Karpas-422 (cell line): ENCODE results near the gene CDH2. TPM values are rescaled to one million over a fixed set of nuclear protein-coding genes. Genes with fewer than 3 reads are reported as not detected.

Source experiments
- DNase-seq: peaks from one replicate; pipeline ENCODE4 v3.0.0-alpha.2; 2015
- H2AFZ ChIP-seq: fragments of 200-600 bp; sonication (generic); 2 replicates; pipeline ENCODE4 v1.6.1; 2014; ENCODE audit warnings: antibody characterized with exemption, low read length, mixed read lengths
- H3K27ac ChIP-seq: fragments of 200-600 bp; sonication (generic); 2 replicates; pipeline ENCODE4 v1.5.1; 2014; ENCODE audit warnings: mild to moderate bottlenecking, low read length, moderate library complexity
- H3K27me3 ChIP-seq: fragments of 200-600 bp; sonication (generic); 2 replicates; pipeline ENCODE4 v1.6.1; 2014; ENCODE audit warnings: low read length, mixed read lengths
- H3K36me3 ChIP-seq: fragments of 200-600 bp; sonication (generic); 2 replicates; pipeline ENCODE4 v1.6.1; 2014; ENCODE audit warnings: low read length, mixed read lengths; ENCODE audit not compliant: insufficient read depth
- H3K4me1 ChIP-seq: fragments of 200-600 bp; sonication (generic); 2 replicates; pipeline ENCODE4 v1.6.1; 2014; ENCODE audit warnings: mild to moderate bottlenecking, low read length, mixed read lengths
- H3K4me2 ChIP-seq: fragments of 200-600 bp; sonication (generic); 2 replicates; pipeline ENCODE4 v1.6.1; 2014; ENCODE audit warnings: low read length, low read depth, mild to moderate bottlenecking; ENCODE audit not compliant: poor library complexity, severe bottlenecking
- H3K4me3 ChIP-seq: fragments of 200-600 bp; sonication (generic); 2 replicates; pipeline ENCODE4 v1.5.1; 2014; ENCODE audit warnings: mild to moderate bottlenecking, antibody characterized with exemption, low read length, mixed read lengths
- H3K79me2 ChIP-seq: fragments of 200-600 bp; sonication (generic); 2 replicates; pipeline ENCODE4 v1.6.1; 2014; ENCODE audit warnings: mild to moderate bottlenecking, low read length, mixed read lengths
- H3K9ac ChIP-seq: fragments of 200-600 bp; sonication (generic); 2 replicates; pipeline ENCODE4 v1.6.0; 2014; ENCODE audit warnings: low read length
- H3K9me2 ChIP-seq: fragments of 200-600 bp; sonication (generic), shearing (Covaris generic); replicated peaks from 2 replicates; pipeline ENCODE4 v1.6.0; 2014; ENCODE audit warnings: mild to moderate bottlenecking, low read length, moderate library complexity; ENCODE audit not compliant: insufficient read depth
- H3K9me3 ChIP-seq: fragments of 300-700, 200-600 bp; sonication (generic); 2 replicates; pipeline ENCODE4 v1.6.1; 2014; ENCODE audit warnings: low read length, mixed read lengths
- H4K20me1 ChIP-seq: fragments of 200-600 bp; sonication (generic); 2 replicates; pipeline ENCODE4 v1.6.1; 2014; ENCODE audit warnings: mild to moderate bottlenecking, antibody characterized with exemption, low read length, low read depth; ENCODE audit not compliant: insufficient read depth
- total RNA-seq: library from RNA; depleted of rRNA; stranded (reverse); fragments of >200 nt; shearing (Covaris generic); gene quantifications from 2 replicates; pipeline ENCODE4 v1.2.3, GENCODE V29; 2014; ENCODE audit warnings: low replicate concordance

Gene CDH2
- total RNA-seq, 1 experiment from 2014 or later: not detected

- no peak overlapping the region for H3K4me3 ChIP-seq
- no peaks in the 10 kb centered on the region for H3K4me1 ChIP-seq
- no peaks in the 10 kb centered on the region for H4K20me1 ChIP-seq
- H3K9ac ChIP-seq: no peak overlapping the region
- H3K9me3 ChIP-seq: peaks cover 14% of the 10 kb centered on the region
- DNase-seq: no peak
- no peak overlapping the region for H3K27ac ChIP-seq
- H3K9me2 ChIP-seq: no peaks in the 10 kb centered on the region
- H3K36me3 ChIP-seq: no peaks in the 10 kb centered on the region
- H3K4me2 ChIP-seq: no peak overlapping the region
- no peaks in the 10 kb centered on the region for H3K27me3 ChIP-seq
- no peaks in the 10 kb centered on the region for H3K79me2 ChIP-seq
- no peak overlapping the region for H2AFZ ChIP-seq
Observed at GRCh38 chr18:28163201-28163775, 13.6 kb downstream of the CDH2 start.

DNA sequence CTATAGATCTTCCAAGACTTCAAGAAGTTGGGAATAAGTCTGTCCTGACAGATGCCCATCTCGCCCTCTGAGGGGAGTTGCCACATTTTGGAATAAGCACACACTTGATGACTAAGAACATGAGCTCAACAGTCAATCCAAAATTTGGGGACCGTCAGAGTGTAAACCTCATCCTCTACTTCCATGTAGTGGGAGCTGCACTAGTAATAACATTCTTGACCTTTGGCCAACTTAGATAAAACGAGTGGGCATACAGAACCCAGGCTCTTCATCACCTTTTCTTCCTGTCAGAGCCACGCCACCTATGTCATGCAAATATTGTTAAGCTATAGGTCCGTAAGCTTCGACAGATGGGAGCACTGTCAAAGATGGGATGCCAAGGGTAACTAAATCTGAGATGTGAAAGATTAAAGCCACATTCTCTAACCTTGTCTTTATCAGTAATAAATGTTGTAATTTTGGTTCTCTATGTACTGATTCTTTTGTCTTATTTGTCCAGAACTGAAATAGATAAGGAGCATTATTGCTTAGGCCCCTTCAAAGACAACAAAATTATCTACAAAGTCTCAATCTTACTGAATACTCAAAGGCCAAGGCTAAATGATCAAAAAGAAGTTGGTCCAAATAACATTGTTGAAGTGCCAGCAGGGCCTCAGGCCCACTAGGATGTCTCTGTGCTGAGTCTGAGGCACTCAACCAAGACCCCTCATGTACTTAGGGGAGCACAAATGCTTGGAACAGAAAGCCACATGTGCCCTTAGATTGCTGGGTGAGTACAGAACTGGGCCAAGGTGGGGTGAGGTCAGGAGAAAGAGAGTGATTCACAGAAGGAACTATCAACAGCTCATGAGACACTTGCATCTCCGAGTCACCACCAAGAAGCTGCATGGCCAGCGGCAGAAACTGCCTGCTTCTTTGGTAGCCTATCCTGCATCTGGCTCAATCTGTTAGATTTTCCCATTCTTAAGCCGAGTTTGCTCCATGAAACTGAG is 15.0 kb downstream of the CDH2 start:
- H3K9me2 ChIP-seq: no peaks in the 10 kb centered on the region
- H2AFZ ChIP-seq: no peak overlapping the region
- no peaks in the 10 kb centered on the region for H3K79me2 ChIP-seq

DNA sequence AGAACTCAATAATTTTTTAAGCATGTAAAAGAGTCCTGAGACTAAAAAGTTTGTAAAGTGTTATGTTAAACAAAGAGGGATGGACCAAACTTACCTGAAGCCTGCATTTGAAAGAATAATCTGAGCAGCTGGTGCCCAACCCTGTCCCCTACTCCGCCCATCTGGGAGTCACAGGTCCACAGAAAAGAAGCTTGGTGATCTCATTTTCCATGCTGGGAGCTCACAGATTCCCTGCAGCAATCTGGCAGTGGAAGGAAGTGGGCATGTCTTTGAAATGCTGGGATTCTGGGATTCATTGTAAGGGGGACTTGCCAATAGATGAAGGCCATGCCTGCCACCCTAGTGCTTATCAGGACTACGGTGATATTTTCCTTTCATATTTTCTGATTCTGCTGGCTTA is 17.9 kb downstream of the CDH2 start:
- Histone ChIP-seq H3K79me2 (no peaks in the 10 kb centered on the region), H3K9me2 (no peaks in the 10 kb centered on the region), H3K36me3 (no peaks in the 10 kb centered on the region), H3K9ac (no peak overlapping the region), H3K27me3 (no peaks in the 10 kb centered on the region), H2AFZ (no peak overlapping the region), H3K4me3 (no peak overlapping the region), H3K4me1 (no peaks in the 10 kb centered on the region), H3K9me3 (peaks cover 11% of the 10 kb centered on the region), H3K27ac (no peak overlapping the region), H3K4me2 (no peak overlapping the region), H4K20me1 (no peaks in the 10 kb centered on the region)
- DNase-seq: no peak

More for the DNA sequence above, 15.0 kb downstream of the CDH2 start:
- Histone ChIP-seq H3K27ac (no peak overlapping the region), H3K4me2 (no peak overlapping the region), H3K4me3 (no peak overlapping the region), H3K36me3 (no peaks in the 10 kb centered on the region), H3K9me3 (peaks cover 14% of the 10 kb centered on the region), H3K27me3 (no peaks in the 10 kb centered on the region), H3K4me1 (no peaks in the 10 kb centered on the region), H3K9ac (no peak overlapping the region), H4K20me1 (no peaks in the 10 kb centered on the region)
- no peak for DNase-seq

DNA sequence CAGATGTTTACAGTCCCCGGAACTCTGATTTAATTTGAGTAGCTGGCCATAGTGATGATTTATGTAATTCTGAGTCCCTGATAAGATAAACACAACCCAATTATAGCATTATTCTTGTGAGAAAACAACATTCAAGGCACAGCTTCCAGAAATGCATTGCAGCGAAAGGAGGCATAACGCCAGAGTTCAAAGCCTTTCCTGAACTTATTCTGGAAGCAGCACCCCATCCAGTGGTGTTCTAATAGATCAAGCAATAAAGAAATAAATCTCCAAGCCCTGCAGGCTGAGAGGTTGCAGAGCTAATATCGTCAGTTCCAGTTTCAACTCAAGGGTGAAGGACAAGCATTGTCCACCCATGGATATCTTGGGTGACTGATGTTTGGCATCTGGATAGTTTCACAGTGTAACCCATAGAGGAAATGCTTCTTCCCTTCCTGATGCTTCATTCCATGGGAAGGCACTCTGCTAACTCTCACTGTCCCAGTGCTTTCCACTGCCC is 18.8 kb downstream of the CDH2 start:
- Histone ChIP-seq H3K36me3 (no peaks in the 10 kb centered on the region), H3K4me1 (no peaks in the 10 kb centered on the region), H3K4me3 (no peak overlapping the region), H3K9me2 (no peaks in the 10 kb centered on the region), H3K9ac (no peak overlapping the region), H3K27me3 (no peaks in the 10 kb centered on the region), H3K4me2 (no peak overlapping the region), H3K27ac (no peak overlapping the region), H3K79me2 (no peaks in the 10 kb centered on the region), H4K20me1 (no peaks in the 10 kb centered on the region), H2AFZ (no peak overlapping the region), H3K9me3 (peaks cover 11% of the 10 kb centered on the region)
- no peak for DNase-seq

DNA sequence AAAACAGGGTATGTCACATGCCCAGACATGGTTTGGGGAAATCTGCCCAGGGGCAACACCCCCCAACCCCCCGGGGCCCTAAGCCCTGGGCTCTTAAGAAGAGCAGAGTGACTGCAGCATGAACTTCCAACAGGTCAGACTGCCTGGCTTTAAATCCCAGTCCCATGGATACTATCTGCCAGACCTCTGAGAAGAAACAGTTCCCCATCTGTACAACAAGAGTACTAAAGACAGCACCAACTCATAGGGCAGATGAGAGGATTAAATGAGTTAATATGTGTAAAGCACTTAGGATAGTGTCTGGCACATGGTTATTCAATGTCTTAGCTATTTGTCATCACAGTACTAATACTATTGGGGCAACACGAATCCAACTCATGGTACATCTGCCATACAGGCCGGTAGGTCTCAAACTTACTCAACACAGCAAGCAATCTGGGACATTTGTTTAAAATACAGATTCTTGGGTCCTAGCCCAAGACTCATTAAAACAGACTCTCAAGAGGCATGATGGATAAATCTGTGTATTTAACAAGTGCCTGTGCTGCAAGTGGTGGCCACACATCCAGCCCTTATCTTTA is 23.4 kb downstream of the CDH2 start:
- Histone ChIP-seq H3K27ac (no peak overlapping the region), H3K9me2 (no peaks in the 10 kb centered on the region), H3K9ac (no peak overlapping the region), H3K36me3 (no peaks in the 10 kb centered on the region), H2AFZ (no peak overlapping the region), H3K4me1 (no peaks in the 10 kb centered on the region), H3K9me3 (peaks cover 3% of the 10 kb centered on the region), H3K27me3 (no peaks in the 10 kb centered on the region), H3K4me3 (no peak overlapping the region), H4K20me1 (no peaks in the 10 kb centered on the region), H3K4me2 (no peak overlapping the region), H3K79me2 (no peaks in the 10 kb centered on the region)
- no peak for DNase-seq

DNA sequence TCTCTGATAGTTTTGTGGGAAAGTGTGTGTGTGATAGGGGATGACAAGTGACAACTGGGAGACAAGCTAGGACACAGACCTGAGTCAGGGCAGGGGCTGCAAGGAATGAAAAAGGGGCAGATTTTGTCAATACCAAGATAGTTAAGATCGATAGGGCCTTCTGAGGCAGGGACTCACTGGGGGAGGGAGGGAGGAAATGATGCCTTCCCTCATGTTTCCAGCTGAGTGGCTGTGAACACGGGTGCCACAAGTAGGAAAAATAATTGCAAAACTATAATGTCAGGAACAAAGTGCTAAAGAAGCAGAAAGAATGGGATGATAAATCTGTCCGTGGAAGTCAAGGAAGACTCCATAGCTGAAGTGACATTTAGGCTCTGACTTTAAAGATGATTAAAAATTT is 24.2 kb downstream of the CDH2 start:
- no peak overlapping the region for H3K4me3 ChIP-seq
- no peak overlapping the region for H2AFZ ChIP-seq
- H3K4me2 ChIP-seq: no peak overlapping the region
- H3K9me3 ChIP-seq: peaks cover 3% of the 10 kb centered on the region
- H3K4me1 ChIP-seq: no peaks in the 10 kb centered on the region
- H4K20me1 ChIP-seq: no peaks in the 10 kb centered on the region
- H3K27me3 ChIP-seq: no peaks in the 10 kb centered on the region
- no peaks in the 10 kb centered on the region for H3K36me3 ChIP-seq
- no peaks in the 10 kb centered on the region for H3K79me2 ChIP-seq
- no peak overlapping the region for H3K27ac ChIP-seq
- DNase-seq: no peak
- no peaks in the 10 kb centered on the region for H3K9me2 ChIP-seq
- H3K9ac ChIP-seq: no peak overlapping the region

DNA sequence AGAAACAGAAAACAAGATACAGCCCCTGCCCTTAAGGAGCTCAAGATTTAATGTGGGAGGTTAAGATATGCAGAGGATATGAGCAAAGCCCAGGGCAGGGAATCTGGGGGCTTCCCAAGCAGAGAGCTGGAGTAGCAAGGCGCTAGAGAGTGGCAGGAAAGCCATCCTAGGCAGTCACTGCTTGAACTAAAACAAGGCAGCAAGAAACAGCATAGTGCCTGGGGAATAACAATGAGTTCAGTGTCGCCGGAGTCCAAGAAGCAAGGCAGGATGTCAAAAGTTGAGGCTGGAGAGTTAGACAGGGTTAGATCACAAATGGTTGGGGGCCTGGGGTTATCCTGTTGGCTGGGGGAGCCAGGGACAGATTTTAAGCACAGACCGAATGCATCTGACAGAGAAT is 24.6 kb downstream of the CDH2 start:
- H3K9me2 ChIP-seq: no peaks in the 10 kb centered on the region
- DNase-seq: no peak
- no peaks in the 10 kb centered on the region for H3K27me3 ChIP-seq
- H3K27ac ChIP-seq: no peak overlapping the region
- H3K4me1 ChIP-seq: no peaks in the 10 kb centered on the region
- H3K9me3 ChIP-seq: peaks cover 3% of the 10 kb centered on the region
- H3K4me2 ChIP-seq: no peak overlapping the region
- H4K20me1 ChIP-seq: no peaks in the 10 kb centered on the region
- no peak overlapping the region for H3K9ac ChIP-seq
- no peaks in the 10 kb centered on the region for H3K79me2 ChIP-seq
- no peak overlapping the region for H2AFZ ChIP-seq
- no peaks in the 10 kb centered on the region for H3K36me3 ChIP-seq
- H3K4me3 ChIP-seq: no peak overlapping the region

GRCh38 chr18:28151434-28151833 is 25.5 kb downstream of the CDH2 start:
- Histone ChIP-seq H2AFZ (no peak overlapping the region), H3K9me3 (peaks cover 3% of the 10 kb centered on the region), H3K9ac (no peak overlapping the region), H3K9me2 (no peaks in the 10 kb centered on the region), H4K20me1 (no peaks in the 10 kb centered on the region), H3K27ac (no peak overlapping the region), H3K79me2 (no peaks in the 10 kb centered on the region), H3K4me3 (no peak overlapping the region), H3K27me3 (no peaks in the 10 kb centered on the region), H3K4me1 (no peaks in the 10 kb centered on the region), H3K36me3 (no peaks in the 10 kb centered on the region), H3K4me2 (no peak overlapping the region)
- no peak for DNase-seq
